Measurements from ENCODE around the gene HOATZ. TPM values are rescaled to one million over a fixed set of nuclear protein-coding genes. Genes with fewer than 3 reads are reported as not detected.

Gene HOATZ
- polyA plus RNA-seq, 1 of the 3 experiments (the other 2 are of a cell fraction) = 4.9 TPM

DNA sequence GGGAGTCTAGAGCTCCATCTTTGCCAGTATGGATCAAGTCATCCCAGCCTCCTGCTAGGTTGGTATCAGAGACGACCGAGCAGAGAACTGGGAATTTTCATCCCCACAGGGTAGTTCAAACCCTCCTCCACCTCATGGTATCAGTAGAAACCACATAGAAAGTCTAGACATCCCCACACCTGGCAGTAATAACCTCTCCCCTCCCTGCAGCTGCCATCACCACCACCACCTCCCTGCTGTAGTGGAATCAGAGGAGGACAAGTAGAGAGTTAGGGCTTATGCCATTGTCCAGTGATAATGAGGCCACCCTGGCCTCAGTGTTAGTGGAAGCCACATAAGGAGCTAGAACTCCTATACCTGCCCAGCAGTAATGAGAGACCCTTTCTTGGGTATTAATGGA, 36.7 kb upstream of the HOATZ start:
- H3F3A ChIP-seq (replicated peaks; ENCODE audit: insufficient read depth) = no peaks in the 10 kb centered on the region
- no peak for TF ChIP-seq NFIC (IDR thresholded peaks at IDR 0.05; ENCODE audit: borderline replicate concordance)
- no peak for TF ChIP-seq CHD2 (IDR thresholded peaks at IDR 0.05; ENCODE audit: low read length, partially characterized antibody)
- TF ChIP-seq, protein P1, sequence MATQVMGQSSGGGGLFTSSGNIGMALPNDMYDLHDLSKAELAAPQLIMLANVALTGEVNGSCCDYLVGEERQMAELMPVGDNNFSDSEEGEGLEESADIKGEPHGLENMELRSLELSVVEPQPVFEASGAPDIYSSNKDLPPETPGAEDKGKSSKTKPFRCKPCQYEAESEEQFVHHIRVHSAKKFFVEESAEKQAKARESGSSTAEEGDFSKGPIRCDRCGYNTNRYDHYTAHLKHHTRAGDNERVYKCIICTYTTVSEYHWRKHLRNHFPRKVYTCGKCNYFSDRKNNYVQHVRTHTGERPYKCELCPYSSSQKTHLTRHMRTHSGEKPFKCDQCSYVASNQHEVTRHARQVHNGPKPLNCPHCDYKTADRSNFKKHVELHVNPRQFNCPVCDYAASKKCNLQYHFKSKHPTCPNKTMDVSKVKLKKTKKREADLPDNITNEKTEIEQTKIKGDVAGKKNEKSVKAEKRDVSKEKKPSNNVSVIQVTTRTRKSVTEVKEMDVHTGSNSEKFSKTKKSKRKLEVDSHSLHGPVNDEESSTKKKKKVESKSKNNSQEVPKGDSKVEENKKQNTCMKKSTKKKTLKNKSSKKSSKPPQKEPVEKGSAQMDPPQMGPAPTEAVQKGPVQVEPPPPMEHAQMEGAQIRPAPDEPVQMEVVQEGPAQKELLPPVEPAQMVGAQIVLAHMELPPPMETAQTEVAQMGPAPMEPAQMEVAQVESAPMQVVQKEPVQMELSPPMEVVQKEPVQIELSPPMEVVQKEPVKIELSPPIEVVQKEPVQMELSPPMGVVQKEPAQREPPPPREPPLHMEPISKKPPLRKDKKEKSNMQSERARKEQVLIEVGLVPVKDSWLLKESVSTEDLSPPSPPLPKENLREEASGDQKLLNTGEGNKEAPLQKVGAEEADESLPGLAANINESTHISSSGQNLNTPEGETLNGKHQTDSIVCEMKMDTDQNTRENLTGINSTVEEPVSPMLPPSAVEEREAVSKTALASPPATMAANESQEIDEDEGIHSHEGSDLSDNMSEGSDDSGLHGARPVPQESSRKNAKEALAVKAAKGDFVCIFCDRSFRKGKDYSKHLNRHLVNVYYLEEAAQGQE (IDR thresholded peaks at IDR 0.05; ENCODE audit: low read depth, low read length) = no peak
- TF ChIP-seq RAD21 (IDR thresholded peaks at IDR 0.05; ENCODE audit: low read length) = no peak
- TF ChIP-seq FOXM1 (IDR thresholded peaks at IDR 0.05; ENCODE audit: low read depth) = no peak
- TF ChIP-seq, protein P2, sequence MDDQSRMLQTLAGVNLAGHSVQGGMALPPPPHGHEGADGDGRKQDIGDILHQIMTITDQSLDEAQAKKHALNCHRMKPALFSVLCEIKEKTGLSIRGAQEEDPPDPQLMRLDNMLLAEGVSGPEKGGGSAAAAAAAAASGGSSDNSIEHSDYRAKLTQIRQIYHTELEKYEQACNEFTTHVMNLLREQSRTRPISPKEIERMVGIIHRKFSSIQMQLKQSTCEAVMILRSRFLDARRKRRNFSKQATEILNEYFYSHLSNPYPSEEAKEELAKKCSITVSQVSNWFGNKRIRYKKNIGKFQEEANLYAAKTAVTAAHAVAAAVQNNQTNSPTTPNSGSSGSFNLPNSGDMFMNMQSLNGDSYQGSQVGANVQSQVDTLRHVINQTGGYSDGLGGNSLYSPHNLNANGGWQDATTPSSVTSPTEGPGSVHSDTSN (IDR thresholded peaks at IDR 0.05) = no peak
- TF ChIP-seq MXI1 (IDR thresholded peaks at IDR 0.05; ENCODE audit: low read depth, low read length) = no peak
- TF ChIP-seq, protein P3, sequence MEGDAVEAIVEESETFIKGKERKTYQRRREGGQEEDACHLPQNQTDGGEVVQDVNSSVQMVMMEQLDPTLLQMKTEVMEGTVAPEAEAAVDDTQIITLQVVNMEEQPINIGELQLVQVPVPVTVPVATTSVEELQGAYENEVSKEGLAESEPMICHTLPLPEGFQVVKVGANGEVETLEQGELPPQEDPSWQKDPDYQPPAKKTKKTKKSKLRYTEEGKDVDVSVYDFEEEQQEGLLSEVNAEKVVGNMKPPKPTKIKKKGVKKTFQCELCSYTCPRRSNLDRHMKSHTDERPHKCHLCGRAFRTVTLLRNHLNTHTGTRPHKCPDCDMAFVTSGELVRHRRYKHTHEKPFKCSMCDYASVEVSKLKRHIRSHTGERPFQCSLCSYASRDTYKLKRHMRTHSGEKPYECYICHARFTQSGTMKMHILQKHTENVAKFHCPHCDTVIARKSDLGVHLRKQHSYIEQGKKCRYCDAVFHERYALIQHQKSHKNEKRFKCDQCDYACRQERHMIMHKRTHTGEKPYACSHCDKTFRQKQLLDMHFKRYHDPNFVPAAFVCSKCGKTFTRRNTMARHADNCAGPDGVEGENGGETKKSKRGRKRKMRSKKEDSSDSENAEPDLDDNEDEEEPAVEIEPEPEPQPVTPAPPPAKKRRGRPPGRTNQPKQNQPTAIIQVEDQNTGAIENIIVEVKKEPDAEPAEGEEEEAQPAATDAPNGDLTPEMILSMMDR (IDR thresholded peaks at IDR 0.05) = no peak
- no peak for TF ChIP-seq TCF12 (IDR thresholded peaks at IDR 0.05)
- TF ChIP-seq SMC3 (IDR thresholded peaks at IDR 0.05; ENCODE audit: low read depth, low read length) = no peak
- no peak for TF ChIP-seq FOSL2 (IDR thresholded peaks at IDR 0.05; ENCODE audit: borderline replicate concordance, low read depth)
- TF ChIP-seq RXRA (IDR thresholded peaks at IDR 0.05; ENCODE audit: borderline replicate concordance, low read depth) = no peak
- TF ChIP-seq GABPA (IDR thresholded peaks at IDR 0.05; ENCODE audit: low read depth) = no peak
- TF ChIP-seq RCOR1 (IDR thresholded peaks at IDR 0.05; ENCODE audit: low read length) = no peak
- TF ChIP-seq POLR2AphosphoS5 (IDR thresholded peaks at IDR 0.05; ENCODE audit: low read depth, low read length) = no peak
- TF ChIP-seq EP300 (IDR thresholded peaks at IDR 0.05; ENCODE audit: borderline replicate concordance in 1 of 2, low read depth in 1 of 2, low read length in 1 of 2) = no peak
- TF ChIP-seq, protein P4, sequence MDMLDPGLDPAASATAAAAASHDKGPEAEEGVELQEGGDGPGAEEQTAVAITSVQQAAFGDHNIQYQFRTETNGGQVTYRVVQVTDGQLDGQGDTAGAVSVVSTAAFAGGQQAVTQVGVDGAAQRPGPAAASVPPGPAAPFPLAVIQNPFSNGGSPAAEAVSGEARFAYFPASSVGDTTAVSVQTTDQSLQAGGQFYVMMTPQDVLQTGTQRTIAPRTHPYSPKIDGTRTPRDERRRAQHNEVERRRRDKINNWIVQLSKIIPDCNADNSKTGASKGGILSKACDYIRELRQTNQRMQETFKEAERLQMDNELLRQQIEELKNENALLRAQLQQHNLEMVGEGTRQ (IDR thresholded peaks at IDR 0.05; ENCODE audit: borderline replicate concordance, low read depth, low read length) = no peak
- no peaks in the 10 kb centered on the region for H3K9me2 ChIP-seq
- no peak overlapping the region for H2AFZ ChIP-seq (ENCODE audit: low read depth)
- H3K9ac ChIP-seq = no peak overlapping the region
- no peaks in the 10 kb centered on the region; a peak in 1 of 4 replicates for H3K4me1 ChIP-seq (ENCODE audit: control insufficient read depth in 1 of 2, insufficient read depth in 2 of 2, low read depth in 1 of 2, low read length in 1 of 2)
- H3K4me3 ChIP-seq (ENCODE audit: low read depth in 2 of 2, low read length in 1 of 2) = no peak overlapping the region
- POLR2A ChIA-PET = no interaction called here
- H4K20me1 ChIP-seq (ENCODE audit: insufficient read depth) = no peaks in the 10 kb centered on the region
- H3K36me3 ChIP-seq (replicated peaks in 1 of 2; ENCODE audit: control insufficient read depth in 1 of 2, insufficient read depth in 2 of 2, low read length in 1 of 2) = peaks cover 0 to 4% of the 10 kb centered on the region in 2 experiments
- DNase-seq = no peak
- no peaks in the 10 kb centered on the region for H3K27me3 ChIP-seq (ENCODE audit: insufficient read depth)
- CTCF ChIA-PET = no interaction called here
- peak overlapping the region in 1 of 2 experiments; percentile 57; a peak in 1 of 4 replicates for H3K27ac ChIP-seq (ENCODE audit: low read depth in 2 of 2, low read length in 1 of 2)
- 0 out of 2 replicates have a peak, but pooled peaks cover under 1% of the 10 kb centered on the region for H3K9me3 ChIP-seq
- no peaks in the 10 kb centered on the region for H3K79me2 ChIP-seq (ENCODE audit: insufficient read depth)
- 93% methylated on average over 2 of the region's 2 CpGs for WGBS (ENCODE audit: low lambda C conversion rate)
- H3K4me2 ChIP-seq = no peak overlapping the region

Measured in SK-N-SH (cell line).